ENCODE data around the gene ABCA13. TPM values are rescaled to one million over a fixed set of nuclear protein-coding genes. Genes with fewer than 3 reads are reported as not detected.

ABCA13 gene
- total RNA-seq, 1 experiment from 2014 or later, result 2.1 TPM

DNA sequence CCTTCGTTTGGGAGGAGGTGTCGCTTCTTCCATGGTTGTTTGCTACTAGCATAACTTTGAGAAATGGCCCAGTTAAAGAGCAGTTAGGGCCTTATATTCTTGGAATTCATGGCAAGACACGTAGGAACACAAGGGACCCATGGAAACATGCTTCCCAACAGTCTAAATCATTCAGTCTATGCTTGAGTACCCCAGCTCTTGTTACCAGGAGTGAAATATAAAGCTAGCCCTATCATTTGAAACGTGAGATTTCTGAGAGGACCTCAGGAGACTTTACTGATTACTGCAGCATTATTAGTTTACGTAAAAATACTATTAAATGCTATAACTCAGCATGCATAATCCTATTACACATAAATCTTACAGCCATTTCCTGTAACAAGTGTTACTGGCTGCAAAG is 424.5 kb downstream of the ABCA13 start:
- Histone ChIP-seq H3K79me2 (ENCODE audit: low read length) (no peaks in the 10 kb centered on the region), H3K4me3 (ENCODE audit: low read length) (no peak overlapping the region), H4K20me1 (ENCODE audit: low read length) (no peaks in the 10 kb centered on the region), H2AFZ (ENCODE audit: low read length) (no peak overlapping the region), H3K36me3 (ENCODE audit: low read depth, low read length) (no peaks in the 10 kb centered on the region), H3K4me2 (ENCODE audit: low read length) (no peak overlapping the region), H3K9me2 (replicated peaks; ENCODE audit: low read length) (no peaks in the 10 kb centered on the region), H3K9ac (ENCODE audit: low read length) (no peak overlapping the region), H3F3A (ENCODE audit: low read length, unreplicated experiment) (no peaks in the 10 kb centered on the region), H3K4me1 (ENCODE audit: insufficient read depth, low read length) (no peaks in the 10 kb centered on the region), H3K27me3 (ENCODE audit: low read length) (no peaks in the 10 kb centered on the region), H3K9me3 (ENCODE audit: low read length) (no peaks in the 10 kb centered on the region), H3K27ac (ENCODE audit: low read length) (no peak overlapping the region)
- DNase-seq, result no peak
- intact Hi-C loops (cut with micrococcal nuclease), result no loop called here
- peak; percentile 42 for ATAC-seq
- TF ChIP-seq EZH2phosphoT487 (IDR thresholded peaks at IDR 0.05; ENCODE audit: borderline replicate concordance, low read length) (no peak), EZH2 (IDR thresholded peaks at IDR 0.05; ENCODE audit: low read length, unreplicated experiment) (no peak)
- TF ChIP-seq, protein P1, sequence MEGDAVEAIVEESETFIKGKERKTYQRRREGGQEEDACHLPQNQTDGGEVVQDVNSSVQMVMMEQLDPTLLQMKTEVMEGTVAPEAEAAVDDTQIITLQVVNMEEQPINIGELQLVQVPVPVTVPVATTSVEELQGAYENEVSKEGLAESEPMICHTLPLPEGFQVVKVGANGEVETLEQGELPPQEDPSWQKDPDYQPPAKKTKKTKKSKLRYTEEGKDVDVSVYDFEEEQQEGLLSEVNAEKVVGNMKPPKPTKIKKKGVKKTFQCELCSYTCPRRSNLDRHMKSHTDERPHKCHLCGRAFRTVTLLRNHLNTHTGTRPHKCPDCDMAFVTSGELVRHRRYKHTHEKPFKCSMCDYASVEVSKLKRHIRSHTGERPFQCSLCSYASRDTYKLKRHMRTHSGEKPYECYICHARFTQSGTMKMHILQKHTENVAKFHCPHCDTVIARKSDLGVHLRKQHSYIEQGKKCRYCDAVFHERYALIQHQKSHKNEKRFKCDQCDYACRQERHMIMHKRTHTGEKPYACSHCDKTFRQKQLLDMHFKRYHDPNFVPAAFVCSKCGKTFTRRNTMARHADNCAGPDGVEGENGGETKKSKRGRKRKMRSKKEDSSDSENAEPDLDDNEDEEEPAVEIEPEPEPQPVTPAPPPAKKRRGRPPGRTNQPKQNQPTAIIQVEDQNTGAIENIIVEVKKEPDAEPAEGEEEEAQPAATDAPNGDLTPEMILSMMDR (conservative IDR thresholded peaks at IDR 0.05; ENCODE audit: low read depth, low read length), result no peak
- BruUV-seq (replicated peaks), result no TSS peak
- ChIA-PET CTCF (interaction anchor here (0.6 kb wide), 1 partner anchor 259 kb away, joined by 3 read pairs; no protein-coding TSS in a partner anchor), POLR2A (ENCODE audit: unreplicated experiment) (no interaction called here)

DNA sequence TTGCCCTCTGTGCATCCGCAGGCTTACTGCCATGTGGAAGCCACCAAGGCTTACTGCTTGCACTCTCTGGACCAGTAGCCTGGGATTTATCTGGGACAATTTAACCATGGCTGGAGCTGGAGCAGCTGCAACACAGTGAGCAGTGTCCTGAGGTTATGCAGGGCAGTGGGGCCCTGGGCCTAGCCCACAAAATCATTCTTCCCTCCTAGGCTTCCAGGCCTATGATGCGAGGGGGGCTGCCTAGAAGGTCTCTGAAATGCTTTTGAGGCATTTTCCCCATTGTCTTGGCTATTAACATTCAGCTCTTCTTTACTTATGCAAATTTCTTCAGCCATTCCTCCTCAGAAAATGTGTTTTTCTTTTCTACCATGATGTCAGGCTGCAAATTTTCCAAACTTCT is 439.4 kb downstream of the ABCA13 start:
- ChIA-PET CTCF (no interaction called here), POLR2A (ENCODE audit: unreplicated experiment) (no interaction called here)
- ATAC-seq, result no peak
- no peaks in the 10 kb centered on the region for H3K36me3 ChIP-seq (ENCODE audit: low read depth, low read length)
- no TSS peak for BruUV-seq (replicated peaks)
- TF ChIP-seq EZH2 (IDR thresholded peaks at IDR 0.05; ENCODE audit: low read length, unreplicated experiment) (no peak), EZH2phosphoT487 (IDR thresholded peaks at IDR 0.05; ENCODE audit: borderline replicate concordance, low read length) (no peak)
- TF ChIP-seq, protein P1 (conservative IDR thresholded peaks at IDR 0.05; ENCODE audit: low read depth, low read length), result no peak
- no peak for DNase-seq
- no peak overlapping the region for H2AFZ ChIP-seq (ENCODE audit: low read length)
- no peaks in the 10 kb centered on the region for H3F3A ChIP-seq (ENCODE audit: low read length, unreplicated experiment)
- no peak overlapping the region for H3K27ac ChIP-seq (ENCODE audit: low read length)
- intact Hi-C loops (cut with micrococcal nuclease), result no loop called here
- H3K9ac ChIP-seq (ENCODE audit: low read length), result no peak overlapping the region
- no peak overlapping the region for H3K4me2 ChIP-seq (ENCODE audit: low read length)
- H3K9me3 ChIP-seq (ENCODE audit: low read length), result no peaks in the 10 kb centered on the region
- H3K79me2 ChIP-seq (ENCODE audit: low read length), result no peaks in the 10 kb centered on the region
- H3K27me3 ChIP-seq (ENCODE audit: low read length), result no peaks in the 10 kb centered on the region
- H3K4me1 ChIP-seq (ENCODE audit: insufficient read depth, low read length), result 0 out of 2 replicates have a peak, but pooled peaks cover 8% of the 10 kb centered on the region
- no peak overlapping the region for H3K4me3 ChIP-seq (ENCODE audit: low read length)
- H3K9me2 ChIP-seq (replicated peaks; ENCODE audit: low read length), result no peaks in the 10 kb centered on the region
- no peaks in the 10 kb centered on the region for H4K20me1 ChIP-seq (ENCODE audit: low read length)

DNA sequence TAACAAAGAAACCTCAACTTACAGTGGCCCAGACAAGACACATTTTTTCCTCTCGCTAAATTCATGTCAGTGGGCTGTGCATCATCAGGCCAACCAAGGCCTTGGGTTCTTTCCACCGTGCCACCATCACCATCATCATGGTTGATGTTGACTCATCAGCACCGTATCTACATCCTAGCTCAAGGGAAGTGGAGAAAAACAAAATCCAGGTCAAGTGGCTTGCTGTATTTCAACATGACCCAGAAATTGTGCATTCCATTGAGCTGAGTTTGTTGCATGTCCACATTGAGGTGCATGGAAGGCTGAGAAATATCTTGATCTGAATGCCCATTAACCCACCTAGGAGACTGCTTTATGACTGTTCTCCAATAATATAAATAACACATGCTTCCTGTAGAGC is 440.7 kb downstream of the ABCA13 start:
- intact Hi-C loops (cut with micrococcal nuclease), result no loop called here
- ATAC-seq (no peak), DNase-seq (peak; percentile 67)
- Histone ChIP-seq H3K27me3 (ENCODE audit: low read length) (no peaks in the 10 kb centered on the region), H3K4me2 (ENCODE audit: low read length) (no peak overlapping the region), H3K79me2 (ENCODE audit: low read length) (no peaks in the 10 kb centered on the region), H4K20me1 (ENCODE audit: low read length) (no peaks in the 10 kb centered on the region), H3K27ac (ENCODE audit: low read length) (no peak overlapping the region), H3K9ac (ENCODE audit: low read length) (no peak overlapping the region), H3K9me3 (ENCODE audit: low read length) (no peaks in the 10 kb centered on the region), H3K4me1 (ENCODE audit: insufficient read depth, low read length) (0 out of 2 replicates have a peak, but pooled peaks cover 8% of the 10 kb centered on the region), H3F3A (ENCODE audit: low read length, unreplicated experiment) (no peaks in the 10 kb centered on the region), H3K36me3 (ENCODE audit: low read depth, low read length) (no peaks in the 10 kb centered on the region), H2AFZ (ENCODE audit: low read length) (no peak overlapping the region), H3K4me3 (ENCODE audit: low read length) (no peak overlapping the region), H3K9me2 (replicated peaks; ENCODE audit: low read length) (no peaks in the 10 kb centered on the region)
- CTCF ChIA-PET, result no interaction called here
- TF ChIP-seq EZH2phosphoT487 (IDR thresholded peaks at IDR 0.05; ENCODE audit: borderline replicate concordance, low read length) (no peak), EZH2 (IDR thresholded peaks at IDR 0.05; ENCODE audit: low read length, unreplicated experiment) (no peak)
- TF ChIP-seq, protein P1 (conservative IDR thresholded peaks at IDR 0.05; ENCODE audit: low read depth, low read length), result no peak
- POLR2A ChIA-PET (ENCODE audit: unreplicated experiment), result no interaction called here
- BruUV-seq (replicated peaks), result no TSS peak

All from PC-3 (cell line).